Ovary (tissue), 3 donors: ENCODE data around the gene PRPF8.

ENCODE experiments used
- POLR2A ChIP-seq: fragments of 450-650 bp; IDR thresholded peaks from one replicate; pipeline ENCODE4 v1.6.1; 2017; ENCODE audit warnings: antibody characterized with exemption, mild to moderate bottlenecking, moderate library complexity
- TF ChIP-seq, protein P1 (sequence below), 3 donors: fragments of 450-650 bp in 2 of 3; fragments of 200-600 bp in 1 of 3; IDR thresholded peaks; one replicate each; pipeline versions ENCODE4 v1.5.1 to v1.8.0; 2016 to 2022; ENCODE audit warnings: antibody characterized with exemption in 3 of 3, mild to moderate bottlenecking in 1 of 3
- donor health status: DM: no; HTN: no; CAD: no.

DNA sequence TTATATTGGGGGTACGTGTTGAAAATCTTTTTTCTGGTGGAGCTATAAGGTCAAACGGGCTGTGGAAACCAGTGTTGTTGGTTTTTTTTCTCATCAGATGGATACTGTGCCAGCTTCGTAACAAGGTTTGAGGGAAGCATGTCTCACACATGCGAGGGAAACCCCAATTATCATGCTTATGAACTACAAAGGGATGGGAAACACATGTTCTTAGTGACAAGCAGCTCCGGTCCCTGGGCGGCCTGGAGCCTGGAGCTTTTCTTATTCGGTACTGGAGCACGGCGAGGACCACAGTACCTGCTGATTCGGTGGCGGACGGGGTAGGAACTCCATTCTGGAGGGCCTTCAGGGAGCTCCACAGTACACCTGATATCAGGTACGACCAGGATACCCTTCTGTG is 68.6 kb downstream of the PRPF8 start:
- no peak for TF ChIP-seq POLR2A
- TF ChIP-seq, protein P1, sequence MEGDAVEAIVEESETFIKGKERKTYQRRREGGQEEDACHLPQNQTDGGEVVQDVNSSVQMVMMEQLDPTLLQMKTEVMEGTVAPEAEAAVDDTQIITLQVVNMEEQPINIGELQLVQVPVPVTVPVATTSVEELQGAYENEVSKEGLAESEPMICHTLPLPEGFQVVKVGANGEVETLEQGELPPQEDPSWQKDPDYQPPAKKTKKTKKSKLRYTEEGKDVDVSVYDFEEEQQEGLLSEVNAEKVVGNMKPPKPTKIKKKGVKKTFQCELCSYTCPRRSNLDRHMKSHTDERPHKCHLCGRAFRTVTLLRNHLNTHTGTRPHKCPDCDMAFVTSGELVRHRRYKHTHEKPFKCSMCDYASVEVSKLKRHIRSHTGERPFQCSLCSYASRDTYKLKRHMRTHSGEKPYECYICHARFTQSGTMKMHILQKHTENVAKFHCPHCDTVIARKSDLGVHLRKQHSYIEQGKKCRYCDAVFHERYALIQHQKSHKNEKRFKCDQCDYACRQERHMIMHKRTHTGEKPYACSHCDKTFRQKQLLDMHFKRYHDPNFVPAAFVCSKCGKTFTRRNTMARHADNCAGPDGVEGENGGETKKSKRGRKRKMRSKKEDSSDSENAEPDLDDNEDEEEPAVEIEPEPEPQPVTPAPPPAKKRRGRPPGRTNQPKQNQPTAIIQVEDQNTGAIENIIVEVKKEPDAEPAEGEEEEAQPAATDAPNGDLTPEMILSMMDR (IDR thresholded peaks at IDR 0.05) = no peak
